GM12878 (cell line): Measurements from ENCODE around the gene ADAM19.

Source experiments
- DPF2 ChIP-seq: fragments of 450-650 bp; IDR thresholded peaks from 2 replicates; pipeline ENCODE4 v1.6.1; 2017; ENCODE audit warnings: mild to moderate bottlenecking
- POLR2A ChIP-seq: IDR thresholded peaks from 2 replicates; pipeline ENCODE4 v1.6.1; 2011; ENCODE audit warnings: low read depth, mild to moderate bottlenecking, low read length

GRCh38 chr5:157610990-157611389, 35.4 kb upstream of the ADAM19 start:
- TF ChIP-seq POLR2A (no peak), DPF2 (no peak)
